K562 (cell line): Measurements from ENCODE around the gene CDHR1.

Experiments used
- ATF7 ChIP-seq: fragments of 450-650 bp; IDR thresholded peaks from 2 replicates; pipeline ENCODE4 v1.7.1; 2014; ENCODE audit warnings: mild to moderate bottlenecking, moderate library complexity
- CHD1 ChIP-seq: fragments of 200-600 bp; sonication (generic); IDR thresholded peaks from one replicate; pipeline ENCODE4 v1.6.1; 2012; ENCODE audit warnings: mild to moderate bottlenecking, moderate library complexity, low read length, inconsistent platforms
- EP300 ChIP-seq: IDR thresholded peaks from 2 replicates; pipeline ENCODE4 v1.6.1; 2012; ENCODE audit warnings: low read length, improper control_type of control experiment
- EZH2 ChIP-seq: IDR thresholded peaks from 2 replicates; pipeline ENCODE4 v1.6.1; 2012; ENCODE audit warnings: low read depth, mild to moderate bottlenecking, inconsistent platforms, low read length, borderline replicate concordance
- KDM4B ChIP-seq, 2 experiments: fragments of 450-650 bp in 1 of 2; sonication (generic) in 1 of 2; IDR thresholded peaks; 2 replicates each; pipeline ENCODE4 v1.6.1; 2016 to 2017; ENCODE audit warnings: borderline replicate concordance in 2 of 2, antibody characterized with exemption in 1 of 2, low read depth in 1 of 2, mild to moderate bottlenecking in 1 of 2
- TBL1XR1 ChIP-seq, 2 experiments: IDR thresholded peaks; 2 replicates each; pipeline ENCODE4 v1.6.1; 2012; ENCODE audit warnings: improper control_type of control experiment in 2 of 2, low read length in 2 of 2, mild to moderate bottlenecking in 1 of 2
- ZBTB1 ChIP-seq: sonication (generic); formaldehyde crosslinking; IDR thresholded peaks from 2 replicates; pipeline ENCODE4 v1.8.1; 2023; ENCODE audit warnings: missing genetic modification reagents, low read depth, mild to moderate bottlenecking, borderline replicate concordance
- TF ChIP-seq, protein P1 (sequence below), 3 experiments: IDR thresholded peaks in 2 of 3; conservative IDR thresholded peaks in 1 of 3; 2 replicates each; pipeline ENCODE4 v1.5.1; 2011 to 2012; ENCODE audit warnings: low read length in 3 of 3, mild to moderate bottlenecking in 3 of 3, control low read depth in 2 of 3, improper control_type of control experiment in 1 of 3, inconsistent platforms in 1 of 3, low read depth in 1 of 3, mixed read lengths in 1 of 3, moderate library complexity in 1 of 3; ENCODE audit not compliant: insufficient read depth in 2 of 3
- TF ChIP-seq, protein P2 (sequence below): sonication (generic); formaldehyde crosslinking; IDR thresholded peaks from 2 replicates; pipeline ENCODE4 v1.8.1; 2023; ENCODE audit warnings: mild to moderate bottlenecking, missing genetic modification reagents
- TF ChIP-seq, protein P3 (sequence below): sonication (generic); formaldehyde crosslinking; IDR thresholded peaks from 2 replicates; pipeline ENCODE4 v1.8.0; 2022; ENCODE audit warnings: missing genetic modification reagents, mild to moderate bottlenecking, borderline replicate concordance

DNA sequence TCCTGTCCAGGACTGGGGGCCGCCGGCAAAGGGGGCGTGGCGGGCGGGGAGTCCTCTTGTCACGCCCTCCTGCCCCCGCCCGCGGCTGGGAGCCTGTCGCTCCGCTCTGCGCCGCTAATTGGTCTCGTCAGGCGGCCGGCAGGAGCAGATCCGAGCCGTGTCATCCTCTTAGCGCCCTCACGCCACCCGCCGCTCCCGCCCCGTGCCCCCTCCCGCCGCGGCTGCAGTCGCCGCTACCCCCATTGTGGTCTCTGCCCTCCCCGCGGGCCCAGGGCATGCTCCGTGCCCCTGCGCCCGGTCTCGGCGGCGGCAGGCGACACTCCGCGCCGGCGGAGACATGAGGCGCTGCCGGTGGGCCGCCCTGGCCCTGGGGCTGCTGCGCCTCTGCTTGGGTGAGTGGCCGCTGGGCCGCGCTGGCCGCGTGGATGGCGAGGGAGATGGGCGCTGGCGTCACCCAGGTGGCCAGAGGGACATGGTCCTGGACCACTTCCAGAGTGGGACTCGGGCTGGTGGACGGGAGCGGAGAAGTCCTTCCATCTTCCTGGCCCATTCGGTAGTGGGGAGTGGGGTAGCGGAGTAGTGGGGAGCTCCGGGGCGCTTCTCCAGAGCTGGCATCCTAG lies at the start of gene CDHR1:
- no peak for TF ChIP-seq TBL1XR1 (IDR thresholded peaks at IDR 0.05; ENCODE audit: low read length in 2 of 2)
- TF ChIP-seq KDM4B (IDR thresholded peaks at IDR 0.05; ENCODE audit: borderline replicate concordance in 2 of 2, low read depth in 1 of 2): no peak
- TF ChIP-seq, protein P1, sequence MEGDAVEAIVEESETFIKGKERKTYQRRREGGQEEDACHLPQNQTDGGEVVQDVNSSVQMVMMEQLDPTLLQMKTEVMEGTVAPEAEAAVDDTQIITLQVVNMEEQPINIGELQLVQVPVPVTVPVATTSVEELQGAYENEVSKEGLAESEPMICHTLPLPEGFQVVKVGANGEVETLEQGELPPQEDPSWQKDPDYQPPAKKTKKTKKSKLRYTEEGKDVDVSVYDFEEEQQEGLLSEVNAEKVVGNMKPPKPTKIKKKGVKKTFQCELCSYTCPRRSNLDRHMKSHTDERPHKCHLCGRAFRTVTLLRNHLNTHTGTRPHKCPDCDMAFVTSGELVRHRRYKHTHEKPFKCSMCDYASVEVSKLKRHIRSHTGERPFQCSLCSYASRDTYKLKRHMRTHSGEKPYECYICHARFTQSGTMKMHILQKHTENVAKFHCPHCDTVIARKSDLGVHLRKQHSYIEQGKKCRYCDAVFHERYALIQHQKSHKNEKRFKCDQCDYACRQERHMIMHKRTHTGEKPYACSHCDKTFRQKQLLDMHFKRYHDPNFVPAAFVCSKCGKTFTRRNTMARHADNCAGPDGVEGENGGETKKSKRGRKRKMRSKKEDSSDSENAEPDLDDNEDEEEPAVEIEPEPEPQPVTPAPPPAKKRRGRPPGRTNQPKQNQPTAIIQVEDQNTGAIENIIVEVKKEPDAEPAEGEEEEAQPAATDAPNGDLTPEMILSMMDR (IDR thresholded peaks at IDR 0.05 in 2 of 3, conservative IDR thresholded peaks at IDR 0.05 in 1 of 3; ENCODE audit: insufficient read depth in 2 of 3, low read depth in 1 of 3, low read length in 3 of 3): no peak
- TF ChIP-seq, protein P2, sequence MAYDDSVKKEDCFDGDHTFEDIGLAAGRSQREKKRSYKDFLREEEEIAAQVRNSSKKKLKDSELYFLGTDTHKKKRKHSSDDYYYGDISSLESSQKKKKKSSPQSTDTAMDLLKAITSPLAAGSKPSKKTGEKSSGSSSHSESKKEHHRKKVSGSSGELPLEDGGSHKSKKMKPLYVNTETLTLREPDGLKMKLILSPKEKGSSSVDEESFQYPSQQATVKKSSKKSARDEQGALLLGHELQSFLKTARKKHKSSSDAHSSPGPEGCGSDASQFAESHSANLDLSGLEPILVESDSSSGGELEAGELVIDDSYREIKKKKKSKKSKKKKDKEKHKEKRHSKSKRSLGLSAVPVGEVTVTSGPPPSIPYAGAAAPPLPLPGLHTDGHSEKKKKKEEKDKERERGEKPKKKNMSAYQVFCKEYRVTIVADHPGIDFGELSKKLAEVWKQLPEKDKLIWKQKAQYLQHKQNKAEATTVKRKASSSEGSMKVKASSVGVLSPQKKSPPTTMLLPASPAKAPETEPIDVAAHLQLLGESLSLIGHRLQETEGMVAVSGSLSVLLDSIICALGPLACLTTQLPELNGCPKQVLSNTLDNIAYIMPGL (CRISPR knock-in tag): no peak
- TF ChIP-seq CHD1: no peak
- no peak for TF ChIP-seq EP300
- no peak for TF ChIP-seq EZH2
- TF ChIP-seq ZBTB1 (CRISPR knock-in tag): no peak
- TF ChIP-seq, protein P3, sequence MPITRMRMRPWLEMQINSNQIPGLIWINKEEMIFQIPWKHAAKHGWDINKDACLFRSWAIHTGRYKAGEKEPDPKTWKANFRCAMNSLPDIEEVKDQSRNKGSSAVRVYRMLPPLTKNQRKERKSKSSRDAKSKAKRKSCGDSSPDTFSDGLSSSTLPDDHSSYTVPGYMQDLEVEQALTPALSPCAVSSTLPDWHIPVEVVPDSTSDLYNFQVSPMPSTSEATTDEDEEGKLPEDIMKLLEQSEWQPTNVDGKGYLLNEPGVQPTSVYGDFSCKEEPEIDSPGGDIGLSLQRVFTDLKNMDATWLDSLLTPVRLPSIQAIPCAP (CRISPR knock-in tag): no peak
- no peak for TF ChIP-seq ATF7
